ENCODE results near the gene PLXND1.

Gene PLXND1

DNA sequence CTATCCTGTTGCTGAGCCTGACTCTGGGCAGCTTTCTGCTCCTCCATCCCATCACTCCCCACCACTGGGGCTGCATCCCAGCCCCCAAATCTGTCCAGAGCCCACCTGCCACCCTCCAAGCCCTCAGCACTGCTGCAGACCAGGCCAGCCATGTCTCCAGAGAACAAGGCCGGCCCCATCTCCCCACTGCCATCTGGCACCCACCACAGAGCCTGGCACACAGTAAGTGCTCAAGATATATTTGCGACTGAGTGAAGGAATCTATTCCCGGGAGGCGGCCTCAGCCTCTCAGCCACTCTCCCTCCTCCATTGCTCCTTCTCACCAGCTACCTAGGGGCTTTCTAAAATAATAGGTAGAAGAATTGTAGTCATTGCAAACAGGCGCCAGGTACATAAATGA is 4.8 kb downstream of the PLXND1 start:
- DNase-seq: no peak

DNA sequence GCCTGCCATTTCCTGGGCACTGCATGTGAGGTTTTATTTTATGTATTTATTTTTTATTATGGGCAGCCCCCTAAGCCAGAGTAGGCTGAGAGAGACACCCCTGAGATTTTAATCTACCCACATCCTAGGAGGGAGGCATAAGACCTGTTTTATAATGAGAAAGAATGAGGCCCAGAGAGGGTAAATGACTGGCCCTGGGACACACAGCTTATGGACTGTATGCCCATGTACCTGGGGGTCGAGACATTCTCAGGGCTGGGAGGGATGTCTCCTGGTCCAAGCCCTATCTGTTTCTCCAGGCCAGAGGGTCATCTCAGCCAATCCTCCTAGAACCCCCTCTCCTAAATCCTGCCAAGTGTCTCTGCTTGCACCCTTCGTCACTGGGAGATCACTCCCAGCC is 6.1 kb downstream of the PLXND1 start:
- DNase-seq: no peak

DNA sequence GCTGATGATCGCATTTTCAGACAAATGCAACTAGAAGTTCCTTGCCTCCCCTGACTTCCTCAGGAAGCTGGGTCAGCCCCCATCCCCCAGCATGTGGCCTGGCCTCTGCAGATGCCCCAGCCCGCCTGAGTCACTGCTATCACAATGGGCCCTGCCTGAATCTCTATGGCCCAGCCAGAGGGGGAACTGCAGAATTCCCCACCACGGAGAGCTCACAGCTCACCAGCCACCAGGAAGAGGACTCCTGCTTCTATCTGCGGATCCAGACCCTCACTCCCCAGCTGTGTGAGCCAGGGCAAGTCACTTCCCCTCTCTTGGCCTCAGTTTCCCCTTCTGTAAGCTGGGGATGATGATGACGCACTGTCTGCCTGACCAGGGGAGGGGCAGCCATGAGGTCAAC is 6.9 kb downstream of the PLXND1 start:
- peak in 10 of 14 donors; percentile 9 to 80 (median 30) for DNase-seq

DNA sequence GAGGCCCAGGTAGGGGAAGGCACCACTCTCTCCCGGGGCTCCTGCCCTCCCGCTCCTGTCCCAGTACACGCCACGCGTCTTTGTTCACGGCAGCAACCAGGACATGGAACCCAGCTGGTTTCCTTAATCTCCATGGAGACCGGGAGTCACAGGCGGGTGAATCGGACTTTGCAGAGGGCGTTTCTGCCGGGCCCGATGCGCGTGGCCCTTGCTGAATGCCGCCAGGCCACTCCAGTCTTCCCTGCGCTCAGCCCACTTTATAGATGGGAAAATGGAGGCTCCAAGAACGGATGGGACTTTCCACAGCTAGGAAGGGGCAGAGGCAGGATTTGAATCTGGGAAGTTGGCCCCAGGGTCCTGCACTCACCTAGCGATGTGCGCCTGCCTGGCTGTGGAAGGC is 7.4 kb downstream of the PLXND1 start:
- DNase-seq: peak in 1 of 14 donors; percentile 40

DNA sequence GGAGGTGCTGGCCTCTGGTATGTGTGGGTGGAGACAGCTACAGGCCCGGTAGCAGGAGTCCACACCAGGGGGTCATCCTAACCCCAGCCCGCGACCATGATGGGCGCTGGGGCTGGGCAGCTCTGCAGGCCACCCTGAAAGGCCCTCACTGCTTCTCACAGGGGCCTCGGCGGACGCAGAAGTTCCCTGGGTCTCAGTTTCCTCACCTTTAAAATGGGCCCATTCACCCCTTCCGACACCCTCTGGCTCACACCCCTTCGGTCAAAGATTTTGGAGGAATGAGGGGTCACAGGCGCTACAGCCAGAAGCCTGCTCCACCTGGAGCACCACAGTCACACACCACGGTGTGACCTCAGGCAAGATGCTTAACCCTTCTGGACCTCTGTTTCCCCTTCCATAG is 8.0 kb downstream of the PLXND1 start:
- DNase-seq: no peak

DNA sequence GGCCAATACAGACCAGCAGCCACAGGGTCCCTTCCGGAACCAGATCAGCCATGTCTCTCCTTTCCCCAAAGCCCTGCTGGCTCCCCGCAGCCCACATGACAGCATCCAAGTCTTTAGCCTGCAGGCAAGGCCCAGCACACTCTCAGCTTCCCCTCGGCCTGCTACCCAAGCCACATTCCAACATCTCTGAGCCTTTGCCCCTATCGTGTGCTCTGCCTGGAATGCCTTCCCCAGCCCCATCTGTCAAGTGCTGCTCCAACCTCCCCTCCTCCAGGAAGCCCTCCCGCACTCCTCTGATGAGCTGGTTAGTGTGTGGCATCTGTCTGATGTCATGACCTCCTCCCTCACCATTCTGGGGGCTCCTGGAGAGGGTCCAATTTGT is 8.5 kb downstream of the PLXND1 start:
- no peak for DNase-seq

DNA sequence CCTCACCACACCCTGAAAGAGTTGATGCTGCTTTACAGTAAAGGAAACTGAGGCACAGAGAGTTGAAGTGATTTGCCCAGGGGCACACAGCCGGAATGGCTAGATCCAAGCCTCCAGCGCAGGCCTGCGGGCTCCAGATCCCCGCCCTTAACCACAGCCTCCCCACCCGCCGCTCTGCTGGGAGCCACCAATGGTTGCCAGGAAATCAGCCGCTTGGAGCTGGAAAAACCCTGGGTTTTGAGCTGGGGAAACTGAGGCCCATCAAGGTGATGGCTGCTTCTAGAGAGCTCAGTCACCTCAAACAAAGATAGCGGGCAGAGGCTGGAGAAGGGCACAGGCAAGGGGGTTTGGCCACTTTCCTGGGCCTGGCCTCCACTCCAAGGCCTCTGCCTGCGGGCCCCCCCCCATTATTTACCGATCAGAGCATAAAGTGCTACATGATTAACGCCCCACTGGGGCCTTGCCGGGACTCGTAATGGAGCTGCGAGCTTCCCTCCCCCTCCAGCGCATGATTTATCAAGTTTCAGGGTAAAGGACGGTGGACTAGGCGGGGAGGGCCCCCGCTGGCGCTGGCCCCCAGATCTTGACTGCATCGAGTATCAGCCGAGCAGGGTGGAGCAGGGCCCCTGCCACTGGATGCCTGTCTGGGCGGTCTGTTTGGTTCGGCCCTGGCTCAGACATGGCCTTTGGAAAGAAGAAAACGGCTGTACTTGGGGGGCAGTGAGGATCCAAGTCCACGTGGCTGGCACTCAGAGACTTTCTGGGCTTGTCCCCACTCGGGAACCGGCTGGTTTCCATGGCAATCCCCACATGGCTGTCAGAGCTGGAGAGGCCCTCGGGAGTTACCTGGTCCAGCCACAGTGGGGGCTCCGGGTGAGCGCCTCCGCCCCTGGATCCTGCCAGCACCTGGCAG is 9.1 kb downstream of the PLXND1 start:
- peak in 10 of 14 donors; percentile 11 to 80 (median 38) for DNase-seq

DNA sequence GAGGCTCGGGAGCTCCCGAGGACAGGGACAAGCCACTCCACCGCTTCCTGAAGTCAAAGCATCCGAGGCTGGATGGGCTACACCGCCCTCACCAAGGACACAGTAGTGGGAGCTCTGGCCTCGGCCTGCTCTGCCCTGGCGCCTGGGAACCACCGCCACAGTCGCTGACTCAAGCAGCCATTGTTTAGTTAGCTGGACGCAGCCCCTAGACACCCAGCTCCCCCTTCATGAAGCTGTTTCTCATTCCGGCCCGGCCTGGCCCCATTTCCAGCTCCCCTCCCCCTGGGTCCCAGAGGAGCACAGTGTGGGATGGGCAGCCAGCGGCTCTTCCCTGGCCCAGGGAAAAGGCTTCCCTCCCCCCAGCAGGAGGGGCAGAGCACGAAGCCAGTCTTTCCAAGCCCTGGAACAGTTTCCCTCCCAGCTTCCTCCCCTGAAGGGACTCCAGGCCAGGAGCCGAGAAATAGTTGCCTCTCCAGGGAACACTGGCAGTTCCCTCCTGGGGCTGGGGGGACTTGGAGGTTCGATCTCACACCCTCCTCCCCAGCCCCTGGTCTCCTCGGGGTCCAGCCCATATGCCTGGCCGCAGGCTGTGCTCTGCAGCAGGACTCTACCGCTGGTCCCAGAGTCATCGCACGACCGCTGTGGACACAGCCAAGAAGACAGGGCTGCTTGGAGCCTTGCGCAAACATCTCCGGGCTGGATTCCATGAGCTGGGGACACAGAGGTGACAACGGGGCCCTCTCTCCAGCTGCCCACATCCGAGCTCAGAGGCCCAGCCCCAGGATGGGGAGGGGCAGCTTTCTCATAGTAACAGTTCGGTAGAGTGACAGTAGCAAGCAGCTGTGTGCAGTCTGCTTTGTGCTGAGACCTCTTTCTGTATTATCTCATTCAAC is 10.0 kb downstream of the PLXND1 start:
- peak in 13 of 14 donors; percentile 48 to 94 (median 82) for DNase-seq

DNA sequence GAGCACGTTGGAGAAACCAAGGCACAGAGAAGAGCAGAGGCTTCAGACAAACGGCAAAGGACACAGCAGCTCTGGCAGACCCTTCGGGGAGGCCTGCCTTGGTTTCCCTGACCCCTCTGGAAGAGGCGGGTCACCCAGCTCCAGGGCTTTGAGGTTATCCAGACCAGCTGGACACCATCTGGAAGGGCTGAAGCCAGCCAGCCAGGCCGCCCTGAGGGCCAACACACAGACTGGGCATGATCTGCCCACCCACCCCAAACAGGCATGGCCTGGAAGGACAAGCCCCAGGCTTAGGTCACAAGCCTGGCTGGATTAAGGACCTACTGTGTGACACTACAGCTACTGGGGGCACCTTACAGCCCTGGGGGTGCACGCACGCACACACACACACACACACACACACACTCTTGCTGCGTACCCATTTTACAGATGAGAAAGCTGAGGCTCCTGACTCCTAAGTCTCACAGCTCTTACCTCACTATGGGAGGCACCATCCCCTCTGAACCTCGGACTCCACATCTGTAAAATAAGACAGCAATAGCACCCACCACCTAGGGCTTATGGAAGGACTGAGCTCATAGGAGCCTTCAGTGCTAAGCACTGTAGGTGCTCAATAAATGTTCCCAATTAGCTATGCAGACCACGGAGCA is 10.8 kb downstream of the PLXND1 start:
- DNase-seq: no peak

DNA sequence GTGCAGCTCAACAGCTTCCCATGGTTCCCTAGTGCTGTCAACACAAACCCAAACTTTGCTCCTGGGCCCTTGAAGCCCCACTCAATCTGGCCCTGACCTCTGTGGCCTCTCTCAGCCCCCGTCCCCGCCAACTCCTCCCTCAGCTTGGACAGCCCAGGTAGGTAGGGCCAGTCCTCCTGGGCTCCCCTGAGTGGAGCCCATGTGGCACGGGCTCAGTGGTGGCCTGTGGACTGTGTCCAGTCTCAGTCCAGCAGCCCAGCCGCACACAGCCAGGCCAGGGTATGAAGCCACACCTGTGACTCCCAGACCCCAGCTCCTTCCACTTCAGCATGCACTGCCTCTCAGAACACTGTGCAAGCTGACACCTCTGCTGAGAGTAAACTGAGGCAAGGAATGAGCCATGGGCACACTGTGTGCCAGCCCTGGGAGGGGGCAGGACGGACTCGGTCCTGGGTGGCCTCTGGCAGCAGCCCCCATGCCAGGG is 11.5 kb downstream of the PLXND1 start:
- no peak for DNase-seq

DNA sequence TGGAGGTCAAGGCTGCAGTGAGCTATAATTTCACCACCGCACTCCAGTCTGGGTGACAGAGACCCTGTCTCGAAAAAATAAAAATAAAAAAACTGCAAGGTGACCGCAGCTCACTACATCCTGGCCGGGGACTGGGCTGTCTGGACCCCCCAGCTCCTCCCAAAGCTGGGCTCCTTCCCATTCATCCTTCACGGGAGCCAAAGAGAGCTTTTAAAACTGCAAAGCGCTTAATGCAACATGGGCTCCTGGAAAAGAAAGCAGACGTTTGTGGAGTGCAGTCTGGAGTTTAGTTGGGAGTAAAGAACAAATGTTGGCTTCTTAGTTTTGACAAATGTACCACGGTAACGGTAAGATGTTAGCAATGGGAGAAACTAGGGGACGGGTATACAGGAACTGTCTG is 12.1 kb downstream of the PLXND1 start:
- DNase-seq: no peak

DNA sequence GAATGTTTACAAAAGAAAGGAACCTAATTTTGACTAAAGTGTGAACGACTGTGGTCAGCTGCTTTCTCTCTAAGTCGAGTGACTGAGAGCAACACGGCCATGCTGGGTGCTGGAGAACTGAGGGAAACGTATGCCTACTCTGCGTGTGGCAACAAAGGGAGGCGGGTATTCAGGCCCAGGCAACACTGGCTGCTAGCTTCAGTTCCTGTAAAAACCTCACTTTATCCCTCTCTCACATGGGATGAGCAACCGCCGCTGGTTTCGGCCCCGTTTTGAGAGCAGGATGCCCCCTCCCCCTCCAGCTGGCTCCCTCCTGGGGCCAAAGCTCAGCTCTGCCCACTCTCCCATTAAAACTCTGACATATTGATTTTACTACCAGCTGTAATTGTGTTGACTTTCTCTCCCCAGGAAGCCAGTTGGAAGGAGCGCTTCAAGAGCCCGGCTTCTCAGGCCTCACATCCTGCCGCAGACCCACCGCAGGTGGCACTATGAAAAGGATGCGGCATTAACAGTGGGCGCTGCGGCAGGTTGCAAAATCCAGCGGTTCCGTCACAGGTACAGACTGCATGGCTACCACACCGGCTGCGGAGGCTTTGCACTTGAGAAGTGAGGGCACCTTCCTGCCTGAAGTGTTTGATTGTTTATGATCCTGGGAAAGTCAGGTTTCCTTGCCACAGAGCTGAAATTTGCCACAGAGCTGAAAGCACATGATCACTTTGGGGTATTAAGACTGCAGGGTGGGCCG is 12.7 kb downstream of the PLXND1 start:
- peak in 5 of 14 donors; percentile 26 to 58 (median 50) for DNase-seq

DNA sequence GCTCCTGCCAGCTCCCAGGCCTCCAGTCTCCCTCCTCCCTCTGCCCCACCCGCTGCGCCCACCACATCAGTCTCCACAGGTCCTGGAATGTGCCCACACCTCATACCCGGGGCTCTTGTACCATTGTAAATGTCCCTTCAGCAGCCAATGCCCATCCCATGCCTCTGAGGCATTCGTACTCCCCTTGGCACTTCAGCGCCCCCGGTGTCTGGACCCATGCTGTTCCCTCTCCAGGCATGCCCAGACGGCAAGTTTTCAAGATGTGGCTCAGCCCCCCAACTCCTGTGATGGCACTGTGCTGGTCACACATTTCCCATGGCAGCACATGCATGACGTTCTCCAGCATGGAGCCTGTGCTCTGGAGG is 13.3 kb downstream of the PLXND1 start:
- peak in 2 of 14 donors; percentile 40 to 51 for DNase-seq

DNA sequence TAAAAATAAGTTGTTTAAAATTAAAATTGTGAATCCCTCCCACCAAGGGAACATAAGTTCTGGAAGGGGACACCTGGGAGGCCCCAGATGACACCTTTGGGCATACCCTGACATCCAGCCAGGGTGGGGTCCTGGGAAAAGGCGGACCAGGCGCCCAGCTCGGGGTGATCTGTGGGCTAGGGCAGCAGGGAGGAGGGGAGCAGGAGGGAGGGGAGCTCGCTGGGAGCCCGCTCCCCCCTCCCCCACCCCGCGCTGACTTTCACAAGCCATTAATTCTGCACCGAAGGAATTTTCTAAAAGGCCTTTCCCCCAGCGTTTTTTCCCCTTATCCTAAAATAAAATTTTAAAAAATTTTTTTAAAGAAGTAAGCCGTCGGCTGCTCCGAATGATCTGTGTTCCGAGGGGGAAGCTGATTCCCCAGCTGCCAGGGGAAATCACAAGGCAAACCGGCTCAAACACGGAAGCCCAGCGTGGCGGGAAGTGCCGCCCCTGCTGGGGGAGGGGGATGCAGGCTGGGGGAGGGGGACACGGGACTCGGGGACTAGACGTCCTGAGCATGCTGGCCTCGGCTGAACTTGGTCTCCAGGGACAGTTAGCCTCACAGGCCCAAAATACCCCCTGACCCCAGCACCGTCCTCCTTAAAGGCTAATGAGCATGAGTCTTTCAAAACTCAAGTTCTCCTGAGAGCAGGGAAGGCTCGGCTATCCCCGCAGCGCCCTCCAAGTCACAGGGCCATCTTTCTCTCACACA is 13.9 kb downstream of the PLXND1 start:
- DNase-seq: peak in 10 of 14 donors; percentile 17 to 82 (median 59)

DNA sequence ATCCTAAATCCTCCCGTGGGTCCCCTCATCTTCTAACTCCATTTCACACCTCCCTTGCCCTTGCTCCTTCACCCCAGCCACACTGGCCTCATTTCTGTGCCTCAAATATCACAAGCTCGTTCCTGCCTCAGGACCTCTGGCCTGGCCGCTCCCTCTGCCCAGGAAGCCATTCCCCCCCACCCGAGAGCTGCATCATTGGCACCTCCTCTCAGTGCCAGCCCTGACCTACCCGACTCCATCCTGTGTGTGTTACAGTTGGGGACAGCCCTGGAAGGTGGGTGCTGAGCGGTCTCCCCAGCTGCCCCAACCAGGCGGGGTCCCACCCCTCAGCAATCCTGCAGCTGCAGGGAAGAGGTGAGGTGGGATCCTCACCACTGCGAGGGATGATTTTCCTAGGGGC is 14.5 kb downstream of the PLXND1 start:
- DNase-seq: no peak

DNA sequence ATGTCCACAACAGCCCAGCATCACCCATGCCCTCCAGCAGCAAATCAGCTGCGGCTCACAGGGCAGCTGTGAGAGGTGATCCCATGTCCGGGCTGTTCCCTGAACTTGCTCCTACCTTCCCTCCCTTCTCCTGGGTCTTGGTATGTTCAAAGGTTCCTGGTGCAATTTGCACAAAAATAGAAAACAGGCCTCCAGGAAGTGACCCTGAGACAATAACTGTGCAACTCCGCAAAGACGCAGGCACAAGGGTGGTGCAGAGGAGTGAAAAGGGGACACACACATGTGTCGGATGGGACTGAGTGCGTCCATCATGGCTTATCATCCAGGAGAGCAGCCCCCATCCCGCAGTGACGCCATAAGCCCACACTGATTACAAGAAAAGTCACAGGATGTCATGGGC is 16.3 kb downstream of the PLXND1 start:
- DNase-seq: no peak

DNA sequence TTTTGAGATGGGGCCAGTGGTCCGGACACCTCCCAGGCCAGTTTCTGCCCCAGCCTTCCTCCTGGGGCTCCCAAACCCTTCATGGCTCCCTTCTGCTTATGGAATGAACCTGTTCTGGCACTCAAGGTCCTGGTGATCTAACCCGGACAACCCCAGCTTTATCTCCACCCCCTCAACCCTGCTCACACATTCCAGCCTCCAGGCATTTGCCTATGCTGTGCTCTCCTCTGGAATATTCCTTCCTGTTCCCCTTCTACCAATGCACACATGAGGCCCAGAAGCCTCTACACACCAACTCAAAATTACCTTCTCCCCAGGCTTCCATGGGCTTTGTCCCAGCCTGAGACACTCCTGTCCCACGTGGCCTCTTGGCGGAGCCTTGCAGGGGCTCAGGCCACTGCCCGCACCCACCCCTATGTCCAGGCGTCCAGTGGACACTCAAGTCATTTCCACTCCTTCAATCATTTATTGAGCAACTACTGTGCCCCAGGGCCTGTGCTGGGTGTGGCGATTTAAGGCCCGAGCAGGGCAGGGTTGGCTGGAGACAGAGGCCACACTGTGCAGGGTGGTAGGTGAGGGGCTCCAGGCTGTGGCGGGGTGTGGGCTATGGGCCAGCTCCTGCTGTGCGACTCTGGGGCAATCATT is 18.8 kb downstream of the PLXND1 start:
- no peak for DNase-seq

DNA sequence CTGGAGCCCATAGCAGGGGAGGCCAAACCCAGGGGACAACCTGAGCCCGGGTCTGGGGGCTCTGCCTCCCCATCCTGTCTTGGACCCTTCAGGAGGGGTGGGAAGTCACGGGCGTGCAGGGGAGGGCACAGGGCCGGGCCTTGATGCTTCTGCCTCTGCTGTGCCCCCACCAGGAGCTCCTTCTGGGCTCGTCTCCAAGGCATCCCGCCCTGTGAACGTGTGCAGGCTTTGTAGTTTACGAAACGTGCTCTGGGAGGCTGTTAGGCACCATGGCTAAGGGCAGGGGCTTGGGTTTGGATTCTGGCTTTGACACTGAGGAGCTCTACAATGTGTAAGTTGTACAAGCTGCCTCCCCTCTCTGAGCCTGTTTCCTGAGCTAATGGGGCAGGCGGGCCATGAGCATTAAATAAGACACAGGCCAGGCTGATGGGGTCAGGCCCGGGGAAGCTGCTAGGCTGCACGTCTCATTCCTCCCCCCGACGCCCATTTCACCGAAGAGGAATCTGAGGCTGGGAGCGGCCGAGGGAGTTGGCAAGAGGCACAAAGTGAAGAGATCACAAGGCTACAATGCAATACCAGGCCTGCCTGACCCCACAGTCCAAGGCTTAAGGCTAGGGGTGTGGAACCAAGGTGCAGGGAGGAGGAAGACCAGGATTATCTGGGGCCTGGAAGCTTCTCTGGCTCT is 19.6 kb downstream of the PLXND1 start:
- no peak for DNase-seq

DNA sequence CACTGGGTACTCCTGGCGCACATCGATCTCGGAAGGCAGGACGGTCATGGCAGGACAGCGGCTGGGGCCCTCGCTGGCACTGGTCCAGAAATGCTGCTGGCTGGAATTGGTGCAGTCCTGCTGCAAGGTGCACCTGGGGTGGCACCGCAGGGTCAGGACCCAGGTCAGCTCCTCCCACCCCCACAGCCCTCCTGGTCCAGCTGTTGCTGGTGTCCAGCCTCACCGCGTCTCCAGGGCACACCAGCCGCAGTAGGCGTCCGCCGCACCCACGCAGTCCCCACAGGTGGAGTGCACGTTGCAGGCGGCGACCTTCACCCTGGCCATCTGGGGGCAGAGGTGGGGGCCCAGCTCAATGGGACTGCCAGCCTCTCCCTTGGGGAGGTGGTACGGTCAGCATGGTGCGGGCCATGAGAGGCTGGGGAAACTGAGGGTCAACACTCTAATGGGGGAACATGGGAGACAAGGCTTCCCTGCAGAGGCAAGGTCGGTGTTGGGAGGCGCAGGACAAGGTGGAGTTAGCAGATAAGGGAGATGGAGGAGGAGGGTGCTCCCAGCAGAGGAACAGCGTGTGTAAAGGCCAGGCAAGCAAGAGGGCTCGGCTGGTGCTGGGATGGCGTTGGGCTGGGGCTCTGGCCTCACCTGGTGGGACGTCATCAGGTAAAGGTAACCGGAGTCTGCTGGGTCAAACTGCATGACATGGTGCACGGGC is 20.4 kb downstream of the PLXND1 start:
- no peak for DNase-seq
